Aorta (tissue), 5 donors: ENCODE data around the gene PHLPP1. TPM values are rescaled to one million over a fixed set of nuclear protein-coding genes. Genes with fewer than 3 reads are reported as not detected.

Experiments used
- ATAC-seq: fragments of 200-7000 bp; cut with Tn5 transposase; one replicate; pipeline ENCODE4 v1.9.1; 2022; ENCODE audit warnings: moderate library complexity; ENCODE audit not compliant: low FRiP score
- DNase-seq, 2 donors: peaks; one replicate each; pipeline ENCODE4 v3.0.0-alpha.2; 2020
- H3K27ac ChIP-seq, 2 donors: one replicate each; pipeline ENCODE4 v1.5.1; 2013; ENCODE audit warnings: low read length in 2 of 2, mild to moderate bottlenecking in 2 of 2, moderate library complexity in 2 of 2, control low read depth in 1 of 2, inconsistent platforms in 1 of 2, low read depth in 1 of 2
- H3K27me3 ChIP-seq, 2 donors: one replicate each; pipeline ENCODE4 v1.6.1; 2013; ENCODE audit warnings: control low read depth in 1 of 2, low read length in 1 of 2, mild to moderate bottlenecking in 1 of 2, moderate library complexity in 1 of 2; ENCODE audit not compliant: insufficient read depth in 2 of 2, control insufficient read depth in 1 of 2
- H3K36me3 ChIP-seq, 2 donors: one replicate each; pipeline ENCODE4 v1.6.1; 2013; ENCODE audit warnings: control low read depth in 1 of 2, low read length in 1 of 2, mild to moderate bottlenecking in 1 of 2; ENCODE audit not compliant: insufficient read depth in 2 of 2, control insufficient read depth in 1 of 2
- H3K4me1 ChIP-seq, 2 donors: one replicate each; pipeline ENCODE4 v1.6.1; 2013; ENCODE audit warnings: low read length in 2 of 2, control low read depth in 1 of 2, mild to moderate bottlenecking in 1 of 2, moderate library complexity in 1 of 2; ENCODE audit not compliant: insufficient read depth in 2 of 2, control insufficient read depth in 1 of 2
- H3K4me3 ChIP-seq, 2 donors: one replicate each; pipeline ENCODE4 v1.5.1; 2013; ENCODE audit warnings: low read length in 2 of 2, control low read depth in 1 of 2, mild to moderate bottlenecking in 1 of 2
- H3K9me3 ChIP-seq: one replicate; pipeline ENCODE4 v1.6.1; 2013; ENCODE audit warnings: mild to moderate bottlenecking, low read length; ENCODE audit not compliant: control insufficient read depth
- WGBS, 2 donors: extraction: QIAGEN DNeasy Blood & Tissue Kit; methylation state at CpG; one replicate each; pipeline ENCODE4 v1.1.7; 2013; 5-methylcytosine and 5-hydroxymethylcytosine counted together
- intact Hi-C, 2 donors: fragments of 100-400 bp; cut with DNase I; formaldehyde crosslinking; loops; one replicate each; pipeline versions ENCODE4 v1.14.2 to v1.15.0; 2022
- polyA plus RNA-seq, 2 donors: library from polyadenylated mRNA; stranded (reverse); fragments of 200-250 nt; gene quantifications; one replicate each; pipeline ENCODE4 v1.2.3, GENCODE V29; 2013
- total RNA-seq, 2 donors: library from RNA; stranded (reverse); fragmentation: NEBNext Ultra II Directional; extraction: Animal tissue kit (Norgen Biotek cat#: 25700); gene quantifications; one replicate each; pipeline ENCODE4 v1.2.1, GENCODE V29; 2021
- donor health status: healthy with polysubstance abuse.
- donor health status: Bipolar disorder and iron deficiency.
- donor health status: DM: no; HTN: no; CAD: no.
- donor health status: DM: no; HTN: no; CAD: no.
- donor health status: DM: yes; HTN: yes; CAD: no.

PHLPP1 gene
- total and polyA plus RNA-seq, 4 donors, result 1.6 to 16.5 (median 8.3) TPM

DNA sequence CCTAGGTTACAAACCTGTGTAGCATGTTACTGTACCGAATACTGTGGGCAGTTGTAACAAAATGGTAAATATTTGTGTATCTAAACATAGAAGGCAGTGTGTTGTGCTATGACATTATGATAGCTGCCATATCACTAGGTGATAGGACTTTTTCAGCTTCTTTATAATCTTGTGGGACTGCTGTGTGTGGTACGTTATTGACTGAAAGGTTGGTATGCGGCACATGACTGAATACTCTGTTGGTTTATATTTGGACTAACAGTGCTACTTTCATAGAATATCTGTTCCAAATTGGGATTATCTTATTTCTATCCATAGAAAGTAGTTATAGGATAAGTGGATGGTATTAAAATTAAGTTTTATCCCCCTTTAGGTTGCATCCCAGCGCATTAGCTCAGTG, 144.7 kb downstream of the PHLPP1 start:
- Histone ChIP-seq H3K36me3 (no peaks in the 10 kb centered on the region), H3K4me1 (no peaks in the 10 kb centered on the region), H3K9me3 (no peaks in the 10 kb centered on the region), H3K4me3 (no peak overlapping the region), H3K27me3 (no peaks in the 10 kb centered on the region), H3K27ac (no peak overlapping the region)
- WGBS, 2 donors, result 91% methylated on average over 4 of the region's 4 CpGs
- DNase-seq, result no peak
- intact Hi-C loops, result no loop called here
- ATAC-seq, result no peak

DNA sequence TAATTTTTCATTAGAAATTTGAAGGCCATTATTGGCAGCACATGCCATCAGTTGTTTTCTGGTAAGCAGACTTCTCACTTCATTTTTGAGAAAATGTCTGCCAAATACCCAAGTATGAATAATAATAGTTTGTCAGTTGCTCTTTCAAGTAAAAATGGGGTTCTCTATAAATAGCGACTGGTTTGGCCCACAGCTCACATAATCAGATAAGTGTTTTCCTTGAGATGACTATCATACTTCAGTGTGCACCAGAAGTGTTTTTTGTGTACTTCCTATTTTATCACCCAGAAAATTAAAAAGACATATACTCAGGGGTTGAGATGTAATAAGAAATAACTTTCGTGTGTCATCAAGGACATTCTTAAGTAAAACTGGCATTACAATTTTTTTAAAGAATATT, 147.1 kb downstream of the PHLPP1 start:
- no peak overlapping the region for H3K4me3 ChIP-seq
- intact Hi-C loops, result no loop called here
- no peak overlapping the region for H3K27ac ChIP-seq
- H3K36me3 ChIP-seq, result no peaks in the 10 kb centered on the region
- DNase-seq, result no peak
- H3K27me3 ChIP-seq, result no peaks in the 10 kb centered on the region
- ATAC-seq, result no peak
- no peaks in the 10 kb centered on the region for H3K9me3 ChIP-seq
- WGBS, 2 donors, result 35 to 38% methylated on average over 2 of the region's 2 CpGs
- no peaks in the 10 kb centered on the region for H3K4me1 ChIP-seq

- no peak for ATAC-seq
- H3K27ac ChIP-seq, result no peak overlapping the region
- H3K4me3 ChIP-seq, result no peak overlapping the region
- H3K27me3 ChIP-seq, result no peaks in the 10 kb centered on the region
- WGBS, 2 donors, result 90 to 93% methylated on average over 3 of the region's 3 CpGs
- no peaks in the 10 kb centered on the region for H3K36me3 ChIP-seq
- intact Hi-C loops, result no loop called here
- no peaks in the 10 kb centered on the region for H3K9me3 ChIP-seq
- H3K4me1 ChIP-seq, result no peaks in the 10 kb centered on the region
- DNase-seq, result no peak
Measured at GRCh38 chr18:62863579-62864001, 148.2 kb downstream of the PHLPP1 start.

DNA sequence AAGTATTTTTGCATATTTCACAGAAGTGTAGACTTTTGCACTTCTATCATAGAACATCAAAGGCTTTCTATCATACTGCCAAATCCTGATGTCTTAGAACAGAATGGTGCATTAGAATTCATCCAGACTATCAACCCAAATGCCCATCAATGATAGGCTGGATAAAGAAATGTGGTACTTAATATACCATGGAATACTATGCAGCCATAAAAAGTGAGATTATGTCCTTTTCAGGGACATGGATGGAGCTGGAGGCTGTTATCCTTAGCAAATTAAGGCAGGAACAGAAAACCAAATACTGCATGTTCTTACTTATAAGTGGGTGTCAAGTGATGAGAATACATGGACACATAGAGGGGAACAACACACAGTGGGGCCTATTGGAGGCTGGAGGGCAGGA, 150.2 kb downstream of the PHLPP1 start:
- Histone ChIP-seq H3K27ac (no peak overlapping the region), H3K27me3 (no peaks in the 10 kb centered on the region), H3K4me1 (no peaks in the 10 kb centered on the region), H3K4me3 (no peak overlapping the region), H3K36me3 (no peaks in the 10 kb centered on the region), H3K9me3 (no peaks in the 10 kb centered on the region)
- ATAC-seq (no peak), DNase-seq (no peak)
- intact Hi-C loops, result loop anchor here in 1 of 2 donors (5.0 kb wide), 1 partner anchor 77 kb away; no protein-coding TSS in a partner anchor

DNA sequence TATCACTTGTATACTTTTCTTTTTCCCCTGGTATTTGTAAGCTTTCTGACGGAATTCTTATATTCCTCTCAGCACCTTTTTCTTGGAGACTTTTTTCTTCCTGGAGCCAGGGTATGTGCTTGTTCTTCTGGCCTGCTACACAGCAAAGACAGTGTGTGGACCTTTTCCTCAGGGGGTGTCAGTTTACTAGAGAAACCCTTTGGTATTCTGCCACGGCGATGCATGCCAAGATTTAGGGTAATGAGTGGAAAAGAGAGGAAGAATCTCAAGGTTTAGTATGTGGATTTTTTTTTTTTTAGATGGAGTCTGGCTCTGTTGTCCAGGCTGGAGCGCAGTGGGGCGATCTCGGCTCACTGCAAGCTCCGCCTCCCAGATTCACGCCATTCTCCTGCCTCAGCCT, 152.2 kb downstream of the PHLPP1 start:
- no peak for ATAC-seq

GRCh38 chr18:62868645-62869044, 153.3 kb downstream of the PHLPP1 start:
- H3K4me3 ChIP-seq, result no peak overlapping the region
- no peak for ATAC-seq
- H3K36me3 ChIP-seq, result no peaks in the 10 kb centered on the region
- no peaks in the 10 kb centered on the region for H3K4me1 ChIP-seq
- no peaks in the 10 kb centered on the region for H3K9me3 ChIP-seq
- no peaks in the 10 kb centered on the region for H3K27me3 ChIP-seq
- intact Hi-C loops, result loop anchor here in 1 of 2 donors (5.0 kb wide), 1 partner anchor 74 kb away; no protein-coding TSS in a partner anchor
- H3K27ac ChIP-seq, result no peak overlapping the region
- DNase-seq, result no peak

More for the DNA sequence above, 152.2 kb downstream of the PHLPP1 start:
- 87 to 89% methylated on average over 8 of the region's 8 CpGs for WGBS, 2 donors
- Histone ChIP-seq H3K36me3 (no peaks in the 10 kb centered on the region), H3K9me3 (no peaks in the 10 kb centered on the region), H3K4me3 (no peak overlapping the region), H3K27ac (no peak overlapping the region), H3K27me3 (no peaks in the 10 kb centered on the region), H3K4me1 (no peaks in the 10 kb centered on the region)
- intact Hi-C loops, result loop anchor here in 1 of 2 donors (5.0 kb wide), 1 partner anchor 75 kb away; no protein-coding TSS in a partner anchor
- DNase-seq, result no peak

GRCh38 chr18:62870643-62871042, 155.3 kb downstream of the PHLPP1 start:
- ATAC-seq (no peak), DNase-seq (no peak)
- intact Hi-C loops, result loop anchor here in 1 of 2 donors (10.0 kb wide), 1 partner anchor 156 kb away; the partner anchor contains the start of gene PHLPP1
- Histone ChIP-seq H3K27ac (no peak overlapping the region), H3K36me3 (no peaks in the 10 kb centered on the region), H3K9me3 (no peaks in the 10 kb centered on the region), H3K4me3 (no peak overlapping the region), H3K27me3 (no peaks in the 10 kb centered on the region), H3K4me1 (no peaks in the 10 kb centered on the region)

- Histone ChIP-seq H3K27ac (no peak overlapping the region), H3K36me3 (no peaks in the 10 kb centered on the region), H3K4me3 (no peak overlapping the region), H3K4me1 (peaks cover 3 to 5% of the 10 kb centered on the region in 2 donors), H3K27me3 (no peaks in the 10 kb centered on the region), H3K9me3 (no peaks in the 10 kb centered on the region)
- ATAC-seq (no peak), DNase-seq (no peak)
- WGBS, 2 donors, result 72 to 75% methylated on average over 3 of the region's 3 CpGs
- intact Hi-C loops, result loop anchor here (5.0 to 10.0 kb wide), 2 partner anchors 158 to 161 kb away; partner anchors contain the start of gene PHLPP1 (in 2 of the 2)
Measured at GRCh38 chr18:62875323-62875722, 160.0 kb downstream of the PHLPP1 start.

GRCh38 chr18:62876111-62876510, 160.8 kb downstream of the PHLPP1 start:
- Histone ChIP-seq H3K36me3 (no peaks in the 10 kb centered on the region), H3K4me3 (no peak overlapping the region), H3K27ac (no peak overlapping the region), H3K4me1 (peaks cover 3 to 5% of the 10 kb centered on the region in 2 donors), H3K9me3 (no peaks in the 10 kb centered on the region), H3K27me3 (no peaks in the 10 kb centered on the region)
- WGBS, 2 donors, result 91 to 93% methylated on average over 4 of the region's 4 CpGs
- DNase-seq, result no peak
- ATAC-seq, result no peak
- intact Hi-C loops, result loop anchor here (5.0 to 10.0 kb wide), 2 partner anchors 159 to 161 kb away; partner anchors contain the start of gene PHLPP1 (in 2 of the 2)
